Peyer's patch (tissue), 4 donors: ENCODE results near the gene KMT5C.

Experiments
- CTCF ChIP-seq, 6 experiments: fragments of 450-650 bp in 4 of 6; fragments of 200-600 bp in 2 of 6; sonication (generic) in 1 of 6; IDR thresholded peaks; one replicate each; pipeline ENCODE4 v1.5.1; 2017 to 2019; ENCODE audit warnings: antibody characterized with exemption in 6 of 6, mild to moderate bottlenecking in 3 of 6, moderate library complexity in 1 of 6
- POLR2A ChIP-seq, 2 donors: fragments of 450-650 bp; IDR thresholded peaks; one replicate each; pipeline ENCODE4 v1.5.1; 2017; ENCODE audit warnings: antibody characterized with exemption in 2 of 2, mild to moderate bottlenecking in 2 of 2, moderate library complexity in 2 of 2

GRCh38 chr19:55347442-55348009, 7.8 kb downstream of the KMT5C start:
- no peak for TF ChIP-seq POLR2A (IDR thresholded peaks at IDR 0.05)
- TF ChIP-seq CTCF (IDR thresholded peaks at IDR 0.05), result no peak
